Osteoblast (primary cell): Measurements from ENCODE around the gene MSANTD2. TPM values are rescaled to one million over a fixed set of nuclear protein-coding genes. Genes with fewer than 3 reads are reported as not detected.

Source experiments
- DNase-seq: peaks from one replicate; pipeline ENCODE4 v3.0.0; 2011; ENCODE audit warnings: low spot score, mixed read lengths; ENCODE audit not compliant: insufficient read length; ENCODE audit errors: missing footprints
- H2AFZ ChIP-seq: 2 replicates; pipeline ENCODE4 v1.6.0; 2011; ENCODE audit warnings: mild to moderate bottlenecking, low read length
- H3K27ac ChIP-seq: 2 replicates; pipeline ENCODE4 v1.5.1; 2011; ENCODE audit warnings: mild to moderate bottlenecking, low read depth, low read length, moderate library complexity
- H3K27me3 ChIP-seq: 2 replicates; pipeline ENCODE4 v1.6.0; 2012; ENCODE audit warnings: mild to moderate bottlenecking, control low read depth, inconsistent platforms, low read length, moderate library complexity; ENCODE audit not compliant: insufficient read depth
- H3K36me3 ChIP-seq: 2 replicates; pipeline ENCODE4 v1.5.1; 2011; ENCODE audit warnings: mild to moderate bottlenecking, low read length, control low read depth, moderate library complexity; ENCODE audit not compliant: insufficient read depth
- H3K4me1 ChIP-seq: 2 replicates; pipeline ENCODE4 v1.5.1; 2011; ENCODE audit warnings: mild to moderate bottlenecking, low read length, control low read depth, moderate library complexity; ENCODE audit not compliant: insufficient read depth
- H3K4me2 ChIP-seq: 2 replicates; pipeline ENCODE4 v1.6.0; 2011; ENCODE audit warnings: mild to moderate bottlenecking, low read length; ENCODE audit not compliant: insufficient read depth
- H3K4me3 ChIP-seq: fragments of 200-600 bp; sonication (generic); 3 replicates; pipeline ENCODE4 v1.5.1; 2012; ENCODE audit warnings: mild to moderate bottlenecking, low read length, inconsistent platforms; ENCODE audit not compliant: insufficient read depth
- H3K79me2 ChIP-seq: 2 replicates; pipeline ENCODE4 v1.6.0; 2012; ENCODE audit warnings: mild to moderate bottlenecking, low read length, control low read depth, inconsistent platforms; ENCODE audit not compliant: insufficient read depth
- H3K9me3 ChIP-seq: 2 replicates; pipeline ENCODE4 v1.5.1; 2011; ENCODE audit warnings: low read depth, low read length, control low read depth
- H4K20me1 ChIP-seq: 2 replicates; pipeline ENCODE4 v1.6.0; 2012; ENCODE audit warnings: mild to moderate bottlenecking, low read length, control low read depth; ENCODE audit not compliant: insufficient read depth
- CTCF ChIP-seq: IDR thresholded peaks from 2 replicates; pipeline ENCODE4 v1.5.1; 2011; ENCODE audit warnings: mild to moderate bottlenecking, low read depth, low read length, moderate library complexity; ENCODE audit errors: extremely low read depth
- total RNA-seq: library from RNA; depleted of rRNA; stranded (reverse); fragments of >200 nt; gene quantifications from 2 replicates; pipeline ENCODE4 v1.2.3, GENCODE V29; 2012

Gene MSANTD2
- total RNA-seq, 1 donor = 10.9 TPM

GRCh38 chr11:124747406-124748099, 52.7 kb downstream of the MSANTD2 start:
- no peak for TF ChIP-seq CTCF
- Histone ChIP-seq H3K4me3 (no peak overlapping the region), H3K36me3 (no peaks in the 10 kb centered on the region), H3K27me3 (peaks cover 56% of the 10 kb centered on the region), H3K79me2 (no peaks in the 10 kb centered on the region), H3K27ac (no peak overlapping the region), H3K4me1 (peaks cover 12% of the 10 kb centered on the region), H4K20me1 (no peaks in the 10 kb centered on the region), H3K9me3 (no peaks in the 10 kb centered on the region), H2AFZ (peak overlapping the region; percentile 56), H3K4me2 (peak overlapping the region; percentile 96)
- DNase-seq = no peak

GRCh38 chr11:124746621-124747243, 53.5 kb downstream of the MSANTD2 start:
- H3K9me3 ChIP-seq = no peaks in the 10 kb centered on the region
- peak overlapping the region; percentile 96 for H3K4me2 ChIP-seq
- H4K20me1 ChIP-seq = no peaks in the 10 kb centered on the region
- no peaks in the 10 kb centered on the region for H3K36me3 ChIP-seq
- H3K27me3 ChIP-seq = peaks cover 56% of the 10 kb centered on the region
- H2AFZ ChIP-seq = peak overlapping the region; percentile 93
- H3K27ac ChIP-seq = no peak overlapping the region
- peak; percentile 97 for DNase-seq
- H3K79me2 ChIP-seq = no peaks in the 10 kb centered on the region
- TF ChIP-seq CTCF = peak; percentile 52
- H3K4me3 ChIP-seq = peak overlapping the region; percentile 79
- peaks cover 12% of the 10 kb centered on the region for H3K4me1 ChIP-seq

- Histone ChIP-seq H3K27ac (no peak overlapping the region), H3K27me3 (peaks cover 58% of the 10 kb centered on the region), H3K4me3 (peak overlapping the region; percentile 79), H3K36me3 (no peaks in the 10 kb centered on the region), H3K9me3 (no peaks in the 10 kb centered on the region), H3K79me2 (no peaks in the 10 kb centered on the region), H4K20me1 (no peaks in the 10 kb centered on the region), H3K4me2 (peak overlapping the region; percentile 96), H3K4me1 (peaks cover 12% of the 10 kb centered on the region), H2AFZ (peak overlapping the region; percentile 93)
- peak; percentile 88 for DNase-seq
- no peak for TF ChIP-seq CTCF
Observed at GRCh38 chr11:124745835-124746620, 54.2 kb downstream of the MSANTD2 start.
